ENCODE data around the gene STARD13. TPM values are rescaled to one million over a fixed set of nuclear protein-coding genes. Genes with fewer than 3 reads are reported as not detected.

The STARD13 gene
- total and polyA plus RNA-seq, 4 experiments from 2014 or later, result 0.36 to 0.44 TPM; not detected in 2

GRCh38 chr13:33289966-33290365 is 4.4 kb upstream of the STARD13 start:
- Mint-ChIP-seq H3K27me3 (peaks cover 27 to 29% of the 10 kb centered on the region in 2 donors), H3K4me1 (peaks cover 11 to 26% (median 20%) of the 10 kb centered on the region in 4 donors)
- intact Hi-C loops (cut with micrococcal nuclease), result no loop called here

GRCh38 chr13:33287142-33287882 is 1.8 kb upstream of the STARD13 start:
- Mint-ChIP-seq H3K36me3 (no peaks in the 10 kb centered on the region), H3K27me3 (peaks cover 32% of the 10 kb centered on the region in 2 donors), H3K4me3 (no peak overlapping the region), H3K4me1 (peaks cover 7 to 20% (median 17%) of the 10 kb centered on the region in 4 donors), H3K9me3 (no peaks in the 10 kb centered on the region), H3K27ac (no peak overlapping the region)
- H3K27me3 ChIP-seq (ENCODE audit: insufficient read depth, low read length), result no peaks in the 10 kb centered on the region
- no peaks in the 10 kb centered on the region for H3K9me3 ChIP-seq (ENCODE audit: control insufficient read depth in 1 of 2, low read length in 2 of 2)
- H3K27ac ChIP-seq (ENCODE audit: low read depth, low read length), result no peak overlapping the region
- H3K4me3 ChIP-seq (ENCODE audit: low read length in 2 of 2), result no peak overlapping the region
- H3K4me1 ChIP-seq (ENCODE audit: insufficient read depth, low read length), result peaks cover 13% of the 10 kb centered on the region
- H3K36me3 ChIP-seq (ENCODE audit: insufficient read depth, low read length), result no peaks in the 10 kb centered on the region
- intact Hi-C loops (cut with micrococcal nuclease), result no loop called here
- no peak for DNase-seq
- ChIA-PET POLR2A (ENCODE audit: partially characterized antibody) (no interaction called here), CTCF (ENCODE audit: partially characterized antibody) (no interaction called here)

More at GRCh38 chr13:33289966-33290365, 4.4 kb upstream of the STARD13 start:
- H3K27me3 ChIP-seq (ENCODE audit: insufficient read depth, low read length), result no peaks in the 10 kb centered on the region
- Mint-ChIP-seq H3K9me3 (no peaks in the 10 kb centered on the region), H3K27ac (no peak overlapping the region), H3K4me3 (no peak overlapping the region), H3K36me3 (no peaks in the 10 kb centered on the region)
- H3K27ac ChIP-seq (ENCODE audit: low read depth, low read length), result no peak overlapping the region
- DNase-seq, result no peak
- CTCF ChIA-PET (ENCODE audit: partially characterized antibody), result no interaction called here
- no peaks in the 10 kb centered on the region for H3K9me3 ChIP-seq (ENCODE audit: control insufficient read depth in 1 of 2, low read length in 2 of 2)
- H3K4me1 ChIP-seq (ENCODE audit: insufficient read depth, low read length), result peaks cover 13% of the 10 kb centered on the region
- POLR2A ChIA-PET (ENCODE audit: partially characterized antibody), result no interaction called here
- no peaks in the 10 kb centered on the region for H3K36me3 ChIP-seq (ENCODE audit: insufficient read depth, low read length)
- H3K4me3 ChIP-seq (ENCODE audit: low read length in 2 of 2), result no peak overlapping the region

- intact Hi-C loops (cut with micrococcal nuclease), result no loop called here
- no peak for DNase-seq
- H3K36me3 ChIP-seq (ENCODE audit: insufficient read depth, low read length), result no peaks in the 10 kb centered on the region
- H3K4me3 Mint-ChIP-seq, result peak overlapping the region in 7 of 8 donors; percentile 35 to 89 (median 70)
- H3K9me3 Mint-ChIP-seq, result no peaks in the 10 kb centered on the region
- H3K27ac Mint-ChIP-seq, result no peak overlapping the region
- H3K27me3 Mint-ChIP-seq, result peaks cover 32 to 36% of the 10 kb centered on the region in 2 donors
- H3K4me3 ChIP-seq (ENCODE audit: low read length in 2 of 2), result no peak overlapping the region
- CTCF ChIA-PET (ENCODE audit: partially characterized antibody), result no interaction called here
- H3K27ac ChIP-seq (ENCODE audit: low read depth, low read length), result no peak overlapping the region
- POLR2A ChIA-PET (ENCODE audit: partially characterized antibody), result no interaction called here
- no peaks in the 10 kb centered on the region for H3K27me3 ChIP-seq (ENCODE audit: insufficient read depth, low read length)
- no peaks in the 10 kb centered on the region for H3K36me3 Mint-ChIP-seq
- H3K4me1 ChIP-seq (ENCODE audit: insufficient read depth, low read length), result peaks cover 13% of the 10 kb centered on the region
- peaks cover 7 to 20% (median 17%) of the 10 kb centered on the region in 4 donors for H3K4me1 Mint-ChIP-seq
- H3K9me3 ChIP-seq (ENCODE audit: control insufficient read depth in 1 of 2, low read length in 2 of 2), result no peaks in the 10 kb centered on the region
These were observed 573 bp upstream of the STARD13 start for GRCh38 chr13:33286128-33286527.

- peaks cover 7 to 20% (median 17%) of the 10 kb centered on the region in 4 donors for H3K4me1 Mint-ChIP-seq
- no peak overlapping the region for H3K27ac Mint-ChIP-seq
- ChIA-PET CTCF (ENCODE audit: partially characterized antibody) (no interaction called here), POLR2A (ENCODE audit: partially characterized antibody) (no interaction called here)
- H3K27me3 ChIP-seq (ENCODE audit: insufficient read depth, low read length), result no peaks in the 10 kb centered on the region
- H3K4me3 ChIP-seq (ENCODE audit: low read length in 2 of 2), result no peak overlapping the region
- H3K36me3 Mint-ChIP-seq, result no peaks in the 10 kb centered on the region
- no peaks in the 10 kb centered on the region for H3K9me3 Mint-ChIP-seq
- peak overlapping the region; percentile 67 to 89 (median 80) for H3K4me3 Mint-ChIP-seq
- H3K36me3 ChIP-seq (ENCODE audit: insufficient read depth, low read length), result no peaks in the 10 kb centered on the region
- no peaks in the 10 kb centered on the region for H3K9me3 ChIP-seq (ENCODE audit: control insufficient read depth in 1 of 2, low read length in 2 of 2)
- intact Hi-C loops (cut with micrococcal nuclease), result no loop called here
- peaks cover 13% of the 10 kb centered on the region for H3K4me1 ChIP-seq (ENCODE audit: insufficient read depth, low read length)
- H3K27ac ChIP-seq (ENCODE audit: low read depth, low read length), result no peak overlapping the region
- DNase-seq, result no peak
- peaks cover 30 to 32% of the 10 kb centered on the region in 2 donors for H3K27me3 Mint-ChIP-seq
These were observed 639 bp downstream of the STARD13 start for GRCh38 chr13:33284916-33285315.

- POLR2A ChIA-PET (ENCODE audit: partially characterized antibody), result no interaction called here
- intact Hi-C loops (cut with micrococcal nuclease), result no loop called here
- H3K27me3 ChIP-seq (ENCODE audit: insufficient read depth, low read length), result no peaks in the 10 kb centered on the region
- H3K4me3 ChIP-seq (ENCODE audit: low read length in 2 of 2), result no peak overlapping the region
- H3K4me3 Mint-ChIP-seq, result no peak overlapping the region
- peaks cover 13% of the 10 kb centered on the region for H3K4me1 ChIP-seq (ENCODE audit: insufficient read depth, low read length)
- H3K36me3 ChIP-seq (ENCODE audit: insufficient read depth, low read length), result no peaks in the 10 kb centered on the region
- H3K36me3 Mint-ChIP-seq, result no peaks in the 10 kb centered on the region
- no peaks in the 10 kb centered on the region for H3K9me3 Mint-ChIP-seq
- peaks cover 26 to 30% of the 10 kb centered on the region in 2 donors for H3K27me3 Mint-ChIP-seq
- H3K27ac ChIP-seq (ENCODE audit: low read depth, low read length), result no peak overlapping the region
- DNase-seq, result no peak
- CTCF ChIA-PET (ENCODE audit: partially characterized antibody), result no interaction called here
- H3K9me3 ChIP-seq (ENCODE audit: control insufficient read depth in 1 of 2, low read length in 2 of 2), result no peaks in the 10 kb centered on the region
- H3K27ac Mint-ChIP-seq, result no peak overlapping the region
- peaks cover 7 to 20% (median 17%) of the 10 kb centered on the region in 4 donors for H3K4me1 Mint-ChIP-seq
These were observed 1.5 kb downstream of the STARD13 start for GRCh38 chr13:33284031-33284430.

- peaks cover 7 to 20% (median 17%) of the 10 kb centered on the region in 4 donors for H3K4me1 Mint-ChIP-seq
- H3K27me3 Mint-ChIP-seq, result peaks cover 26 to 30% of the 10 kb centered on the region in 2 donors
- no peak overlapping the region for H3K4me3 Mint-ChIP-seq
- ChIA-PET CTCF (ENCODE audit: partially characterized antibody) (no interaction called here), POLR2A (ENCODE audit: partially characterized antibody) (no interaction called here)
- Histone ChIP-seq H3K27ac (ENCODE audit: low read depth, low read length) (no peak overlapping the region), H3K9me3 (ENCODE audit: control insufficient read depth in 1 of 2, low read length in 2 of 2) (no peaks in the 10 kb centered on the region), H3K4me3 (ENCODE audit: low read length in 2 of 2) (no peak overlapping the region), H3K27me3 (ENCODE audit: insufficient read depth, low read length) (no peaks in the 10 kb centered on the region), H3K4me1 (ENCODE audit: insufficient read depth, low read length) (peaks cover 13% of the 10 kb centered on the region), H3K36me3 (ENCODE audit: insufficient read depth, low read length) (no peaks in the 10 kb centered on the region)
- no peaks in the 10 kb centered on the region for H3K36me3 Mint-ChIP-seq
- H3K9me3 Mint-ChIP-seq, result no peaks in the 10 kb centered on the region
- intact Hi-C loops (cut with micrococcal nuclease), result no loop called here
- no peak for DNase-seq
- no peak overlapping the region for H3K27ac Mint-ChIP-seq
These were observed 2.2 kb downstream of the STARD13 start for GRCh38 chr13:33283195-33283911.

- Histone ChIP-seq H3K27ac (ENCODE audit: low read depth, low read length) (no peak overlapping the region), H3K27me3 (ENCODE audit: insufficient read depth, low read length) (no peaks in the 10 kb centered on the region), H3K36me3 (ENCODE audit: insufficient read depth, low read length) (no peaks in the 10 kb centered on the region), H3K4me1 (ENCODE audit: insufficient read depth, low read length) (peaks cover 13% of the 10 kb centered on the region), H3K4me3 (ENCODE audit: low read length in 2 of 2) (no peak overlapping the region), H3K9me3 (ENCODE audit: control insufficient read depth in 1 of 2, low read length in 2 of 2) (no peaks in the 10 kb centered on the region)
- ChIA-PET POLR2A (ENCODE audit: partially characterized antibody) (no interaction called here), CTCF (ENCODE audit: partially characterized antibody) (no interaction called here)
- no peaks in the 10 kb centered on the region for H3K9me3 Mint-ChIP-seq
- H3K4me1 Mint-ChIP-seq, result peaks cover 7 to 20% (median 17%) of the 10 kb centered on the region in 4 donors
- no peak overlapping the region for H3K4me3 Mint-ChIP-seq
- no peak for DNase-seq
- no peak overlapping the region for H3K27ac Mint-ChIP-seq
- peaks cover 18 to 27% of the 10 kb centered on the region in 2 donors for H3K27me3 Mint-ChIP-seq
- intact Hi-C loops (cut with micrococcal nuclease), result no loop called here
- no peaks in the 10 kb centered on the region for H3K36me3 Mint-ChIP-seq
These were observed 3.5 kb downstream of the STARD13 start for GRCh38 chr13:33281951-33282595.
